ENCODE results near the gene BIRC2. TPM values are rescaled to one million over a fixed set of nuclear protein-coding genes. Genes with fewer than 3 reads are reported as not detected.

Gene BIRC2
- polyA plus RNA-seq, 2 of the 4 experiments (the other 2 are of a cell fraction): 24.2 to 60.4 TPM

DNA sequence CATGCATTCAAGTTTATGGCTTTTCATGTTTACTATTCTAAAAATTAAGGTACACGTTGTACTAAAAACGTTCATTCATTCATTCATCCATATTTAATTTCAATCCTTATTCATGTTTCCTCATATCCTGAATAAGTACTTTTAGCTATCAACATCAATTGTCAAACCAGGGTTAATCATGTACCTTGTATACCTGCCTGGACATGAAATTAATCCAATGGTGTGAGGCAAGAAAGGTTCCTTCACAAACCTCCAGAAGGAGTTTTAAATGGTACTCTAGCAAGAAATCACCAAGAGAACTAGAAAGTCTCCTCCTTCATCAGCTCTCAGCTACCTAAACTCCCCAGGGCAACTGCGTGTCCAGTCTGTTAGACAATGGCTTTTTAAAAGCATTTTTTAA lies 72.2 kb downstream of the BIRC2 start:
- CTCF ChIA-PET: interaction anchor here (1.4 kb wide), 1 partner anchor 11 kb away, joined by 3 read pairs; no protein-coding TSS in a partner anchor

DNA sequence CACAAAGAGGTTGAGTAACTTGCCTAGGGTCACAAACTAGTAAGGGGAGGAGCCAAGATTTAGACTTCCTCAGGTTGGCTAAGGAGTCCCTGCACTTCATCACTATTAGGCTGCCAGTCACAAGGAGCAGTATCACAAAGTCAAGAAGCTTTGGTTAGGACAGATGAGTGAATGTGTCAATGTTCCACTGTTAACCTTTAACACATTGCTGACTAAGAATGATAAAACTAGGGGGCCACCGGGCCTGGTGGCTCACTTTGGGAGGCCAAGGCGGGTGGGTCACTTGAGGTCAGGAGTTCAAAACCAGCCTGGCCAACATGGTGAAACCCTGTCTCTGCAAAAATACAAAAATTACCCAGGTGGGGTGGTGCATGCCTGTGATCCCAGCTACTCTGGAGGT lies 73.5 kb downstream of the BIRC2 start:
- H3K4me2 ChIP-seq: peak overlapping the region; percentile 12; the same call in 1 of the 3 replicates
- TF ChIP-seq CEBPB (IDR thresholded peaks at IDR 0.05) (no peak), HMGXB4 (CRISPR knock-in tag; IDR thresholded peaks at IDR 0.05; ENCODE audit: borderline replicate concordance) (no peak)
- POLR2A ChIA-PET: no interaction called here
- FAIRE-seq (no peak), ATAC-seq (no peak; a peak in 1 of 6 replicates), DNase-seq (ENCODE audit: low read depth in 1 of 2, low spot score in 1 of 2) (no peak)
- 35% methylated on average over 2 of the region's 2 CpGs for WGBS (ENCODE audit: missing lambda C conversion rate)
- H3K27ac ChIP-seq: no peak overlapping the region
- CTCF ChIA-PET: interaction anchor here (0.5 to 1.2 kb wide), 5 partner anchors 14 to 174 kb away, joined by 3 to 4 read pairs (median 4); no protein-coding TSS in a partner anchor
- H3K9me3 ChIP-seq: peaks cover 15% of the 10 kb centered on the region; the same call in 1 of the 3 replicates
- no peak overlapping the region for H3K4me3 ChIP-seq
- H3K4me1 ChIP-seq: peaks cover 17% of the 10 kb centered on the region

More for the DNA sequence above, 72.2 kb downstream of the BIRC2 start:
- Histone ChIP-seq H3K4me2 (no peak overlapping the region), H3K4me3 (no peak overlapping the region), H3K4me1 (peaks cover 17% of the 10 kb centered on the region), H3K27ac (no peak overlapping the region), H3K9me3 (peaks cover 15% of the 10 kb centered on the region; the same call in 1 of the 3 replicates)
- WGBS (ENCODE audit: missing lambda C conversion rate): 84% methylated on average over 3 of the region's 3 CpGs
- TF ChIP-seq, protein P1, sequence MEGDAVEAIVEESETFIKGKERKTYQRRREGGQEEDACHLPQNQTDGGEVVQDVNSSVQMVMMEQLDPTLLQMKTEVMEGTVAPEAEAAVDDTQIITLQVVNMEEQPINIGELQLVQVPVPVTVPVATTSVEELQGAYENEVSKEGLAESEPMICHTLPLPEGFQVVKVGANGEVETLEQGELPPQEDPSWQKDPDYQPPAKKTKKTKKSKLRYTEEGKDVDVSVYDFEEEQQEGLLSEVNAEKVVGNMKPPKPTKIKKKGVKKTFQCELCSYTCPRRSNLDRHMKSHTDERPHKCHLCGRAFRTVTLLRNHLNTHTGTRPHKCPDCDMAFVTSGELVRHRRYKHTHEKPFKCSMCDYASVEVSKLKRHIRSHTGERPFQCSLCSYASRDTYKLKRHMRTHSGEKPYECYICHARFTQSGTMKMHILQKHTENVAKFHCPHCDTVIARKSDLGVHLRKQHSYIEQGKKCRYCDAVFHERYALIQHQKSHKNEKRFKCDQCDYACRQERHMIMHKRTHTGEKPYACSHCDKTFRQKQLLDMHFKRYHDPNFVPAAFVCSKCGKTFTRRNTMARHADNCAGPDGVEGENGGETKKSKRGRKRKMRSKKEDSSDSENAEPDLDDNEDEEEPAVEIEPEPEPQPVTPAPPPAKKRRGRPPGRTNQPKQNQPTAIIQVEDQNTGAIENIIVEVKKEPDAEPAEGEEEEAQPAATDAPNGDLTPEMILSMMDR (IDR thresholded peaks at IDR 0.05): no peak
- TF ChIP-seq EHF (CRISPR knock-in tag; IDR thresholded peaks at IDR 0.05) (no peak), RFX5 (IDR thresholded peaks at IDR 0.05) (no peak), CHD2 (IDR thresholded peaks at IDR 0.05; ENCODE audit: low read length, partially characterized antibody) (no peak), ELK1 (IDR thresholded peaks at IDR 0.05; ENCODE audit: low read depth, low read length) (no peak), RCOR1 (IDR thresholded peaks at IDR 0.05; ENCODE audit: low read depth, low read length) (no peak), RNF2 (IDR thresholded peaks at IDR 0.05; ENCODE audit: borderline replicate concordance, low read depth) (no peak)
- ATAC-seq: no peak
- DNase-seq (ENCODE audit: low read depth in 1 of 2, low spot score in 1 of 2): no peak
- POLR2A ChIA-PET: no interaction called here
- FAIRE-seq: no peak

DNA sequence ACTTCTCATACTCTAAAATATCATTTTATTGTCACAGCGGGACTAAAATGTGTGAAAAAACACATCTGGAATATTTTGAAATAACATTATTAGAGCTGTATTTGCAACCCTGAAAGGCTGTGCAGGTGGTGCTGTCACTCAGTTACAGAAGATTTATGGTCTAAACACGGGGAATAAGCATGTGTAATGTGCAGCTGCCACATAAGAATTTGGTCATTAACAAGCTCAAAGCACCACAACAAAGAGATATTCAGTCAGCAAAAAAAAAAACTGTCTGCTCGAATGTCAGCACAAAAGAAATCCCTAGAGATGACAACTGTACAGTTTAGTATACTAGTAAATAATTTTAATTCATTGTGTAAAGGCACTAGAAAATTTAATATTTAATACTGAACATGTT lies 74.2 kb downstream of the BIRC2 start:
- no peak overlapping the region for H3K4me2 ChIP-seq
- POLR2A ChIA-PET: no interaction called here
- WGBS (ENCODE audit: missing lambda C conversion rate): 59% methylated on average over 3 of the region's 3 CpGs
- H3K27ac ChIP-seq: no peak overlapping the region
- peaks cover 17% of the 10 kb centered on the region for H3K4me1 ChIP-seq
- peaks cover 15% of the 10 kb centered on the region; the same call in 1 of the 3 replicates for H3K9me3 ChIP-seq
- ATAC-seq: no peak
- FAIRE-seq: no peak
- H3K4me3 ChIP-seq: no peak overlapping the region
- no peak for DNase-seq (ENCODE audit: low read depth in 1 of 2, low spot score in 1 of 2)
- CTCF ChIA-PET: interaction anchor here (0.8 to 1.2 kb wide), 3 partner anchors 15 to 80 kb away, joined by 3 to 4 read pairs (median 4); no protein-coding TSS in a partner anchor
- no peak for TF ChIP-seq TP53 (CRISPR knock-in tag; IDR thresholded peaks at IDR 0.05)
- no peak for TF ChIP-seq JUN (IDR thresholded peaks at IDR 0.05)
- no peak for TF ChIP-seq HOXA7 (CRISPR knock-in tag; IDR thresholded peaks at IDR 0.05)
- TF ChIP-seq KDM5A (IDR thresholded peaks at IDR 0.05): no peak

Data from A549 (cell line).